H1 (cell line): ENCODE results near the gene SFXN1. TPM values are rescaled to one million over a fixed set of nuclear protein-coding genes. Genes with fewer than 3 reads are reported as not detected.

ENCODE experiments used
- polyA plus RNA-seq, 7 experiments: library from polyadenylated mRNA; depleted of rRNA in 3 of 7; stranded (reverse) in 5 of 7; unstranded in 2 of 7; fragments of >200 nt in 5 of 7; fragments of 200-250 nt in 2 of 7; gene quantifications; 1 replicate in 5 of 7; 2 replicates in 1 of 7; 4 replicates in 1 of 7; pipeline versions ENCODE4 v1.2.1 to v1.2.3, GENCODE V29; 2011 to 2013; ENCODE audit warnings: missing spikeins in 2 of 7, mixed read lengths in 2 of 7
- total RNA-seq: library from RNA; stranded (reverse); fragmentation: NEBNext Ultra II Directional; extraction: Animal tissue kit (Norgen Biotek cat#: 25700); gene quantifications from 2 replicates; pipeline ENCODE4 v1.2.1, GENCODE V29; 2021
- TF ChIP-seq, protein P1 (sequence below): fragments of 300-600 bp; sonication (generic); IDR thresholded peaks from 2 replicates; pipeline ENCODE4 v1.7.1; 2012; ENCODE audit warnings: low read length, moderate library complexity, mild to moderate bottlenecking, inconsistent platforms; ENCODE audit not compliant: insufficient replicate concordance

SFXN1 gene
- total and polyA plus RNA-seq, 2 of the 8 experiments (the other 6 are each of a cell fraction or from before 2014, with no cell fraction given), result 72.7 to 97.6 TPM

- TF ChIP-seq, protein P1, sequence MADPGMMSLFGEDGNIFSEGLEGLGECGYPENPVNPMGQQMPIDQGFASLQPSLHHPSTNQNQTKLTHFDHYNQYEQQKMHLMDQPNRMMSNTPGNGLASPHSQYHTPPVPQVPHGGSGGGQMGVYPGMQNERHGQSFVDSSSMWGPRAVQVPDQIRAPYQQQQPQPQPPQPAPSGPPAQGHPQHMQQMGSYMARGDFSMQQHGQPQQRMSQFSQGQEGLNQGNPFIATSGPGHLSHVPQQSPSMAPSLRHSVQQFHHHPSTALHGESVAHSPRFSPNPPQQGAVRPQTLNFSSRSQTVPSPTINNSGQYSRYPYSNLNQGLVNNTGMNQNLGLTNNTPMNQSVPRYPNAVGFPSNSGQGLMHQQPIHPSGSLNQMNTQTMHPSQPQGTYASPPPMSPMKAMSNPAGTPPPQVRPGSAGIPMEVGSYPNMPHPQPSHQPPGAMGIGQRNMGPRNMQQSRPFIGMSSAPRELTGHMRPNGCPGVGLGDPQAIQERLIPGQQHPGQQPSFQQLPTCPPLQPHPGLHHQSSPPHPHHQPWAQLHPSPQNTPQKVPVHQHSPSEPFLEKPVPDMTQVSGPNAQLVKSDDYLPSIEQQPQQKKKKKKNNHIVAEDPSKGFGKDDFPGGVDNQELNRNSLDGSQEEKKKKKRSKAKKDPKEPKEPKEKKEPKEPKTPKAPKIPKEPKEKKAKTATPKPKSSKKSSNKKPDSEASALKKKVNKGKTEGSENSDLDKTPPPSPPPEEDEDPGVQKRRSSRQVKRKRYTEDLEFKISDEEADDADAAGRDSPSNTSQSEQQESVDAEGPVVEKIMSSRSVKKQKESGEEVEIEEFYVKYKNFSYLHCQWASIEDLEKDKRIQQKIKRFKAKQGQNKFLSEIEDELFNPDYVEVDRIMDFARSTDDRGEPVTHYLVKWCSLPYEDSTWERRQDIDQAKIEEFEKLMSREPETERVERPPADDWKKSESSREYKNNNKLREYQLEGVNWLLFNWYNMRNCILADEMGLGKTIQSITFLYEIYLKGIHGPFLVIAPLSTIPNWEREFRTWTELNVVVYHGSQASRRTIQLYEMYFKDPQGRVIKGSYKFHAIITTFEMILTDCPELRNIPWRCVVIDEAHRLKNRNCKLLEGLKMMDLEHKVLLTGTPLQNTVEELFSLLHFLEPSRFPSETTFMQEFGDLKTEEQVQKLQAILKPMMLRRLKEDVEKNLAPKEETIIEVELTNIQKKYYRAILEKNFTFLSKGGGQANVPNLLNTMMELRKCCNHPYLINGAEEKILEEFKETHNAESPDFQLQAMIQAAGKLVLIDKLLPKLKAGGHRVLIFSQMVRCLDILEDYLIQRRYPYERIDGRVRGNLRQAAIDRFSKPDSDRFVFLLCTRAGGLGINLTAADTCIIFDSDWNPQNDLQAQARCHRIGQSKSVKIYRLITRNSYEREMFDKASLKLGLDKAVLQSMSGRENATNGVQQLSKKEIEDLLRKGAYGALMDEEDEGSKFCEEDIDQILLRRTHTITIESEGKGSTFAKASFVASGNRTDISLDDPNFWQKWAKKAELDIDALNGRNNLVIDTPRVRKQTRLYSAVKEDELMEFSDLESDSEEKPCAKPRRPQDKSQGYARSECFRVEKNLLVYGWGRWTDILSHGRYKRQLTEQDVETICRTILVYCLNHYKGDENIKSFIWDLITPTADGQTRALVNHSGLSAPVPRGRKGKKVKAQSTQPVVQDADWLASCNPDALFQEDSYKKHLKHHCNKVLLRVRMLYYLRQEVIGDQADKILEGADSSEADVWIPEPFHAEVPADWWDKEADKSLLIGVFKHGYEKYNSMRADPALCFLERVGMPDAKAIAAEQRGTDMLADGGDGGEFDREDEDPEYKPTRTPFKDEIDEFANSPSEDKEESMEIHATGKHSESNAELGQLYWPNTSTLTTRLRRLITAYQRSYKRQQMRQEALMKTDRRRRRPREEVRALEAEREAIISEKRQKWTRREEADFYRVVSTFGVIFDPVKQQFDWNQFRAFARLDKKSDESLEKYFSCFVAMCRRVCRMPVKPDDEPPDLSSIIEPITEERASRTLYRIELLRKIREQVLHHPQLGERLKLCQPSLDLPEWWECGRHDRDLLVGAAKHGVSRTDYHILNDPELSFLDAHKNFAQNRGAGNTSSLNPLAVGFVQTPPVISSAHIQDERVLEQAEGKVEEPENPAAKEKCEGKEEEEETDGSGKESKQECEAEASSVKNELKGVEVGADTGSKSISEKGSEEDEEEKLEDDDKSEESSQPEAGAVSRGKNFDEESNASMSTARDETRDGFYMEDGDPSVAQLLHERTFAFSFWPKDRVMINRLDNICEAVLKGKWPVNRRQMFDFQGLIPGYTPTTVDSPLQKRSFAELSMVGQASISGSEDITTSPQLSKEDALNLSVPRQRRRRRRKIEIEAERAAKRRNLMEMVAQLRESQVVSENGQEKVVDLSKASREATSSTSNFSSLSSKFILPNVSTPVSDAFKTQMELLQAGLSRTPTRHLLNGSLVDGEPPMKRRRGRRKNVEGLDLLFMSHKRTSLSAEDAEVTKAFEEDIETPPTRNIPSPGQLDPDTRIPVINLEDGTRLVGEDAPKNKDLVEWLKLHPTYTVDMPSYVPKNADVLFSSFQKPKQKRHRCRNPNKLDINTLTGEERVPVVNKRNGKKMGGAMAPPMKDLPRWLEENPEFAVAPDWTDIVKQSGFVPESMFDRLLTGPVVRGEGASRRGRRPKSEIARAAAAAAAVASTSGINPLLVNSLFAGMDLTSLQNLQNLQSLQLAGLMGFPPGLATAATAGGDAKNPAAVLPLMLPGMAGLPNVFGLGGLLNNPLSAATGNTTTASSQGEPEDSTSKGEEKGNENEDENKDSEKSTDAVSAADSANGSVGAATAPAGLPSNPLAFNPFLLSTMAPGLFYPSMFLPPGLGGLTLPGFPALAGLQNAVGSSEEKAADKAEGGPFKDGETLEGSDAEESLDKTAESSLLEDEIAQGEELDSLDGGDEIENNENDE, result peak; percentile 61
Observed at GRCh38 chr5:175547842-175548241, 69.5 kb downstream of the SFXN1 start (continued).
